Liver (tissue), 9 donors: ENCODE data around the gene ATP2B2. TPM values are rescaled to one million over a fixed set of nuclear protein-coding genes. Genes with fewer than 3 reads are reported as not detected.

Source experiments
- DNase-seq: peaks from one replicate; pipeline ENCODE4 v3.0.0-alpha.2; 2017; ENCODE audit warnings: low spot score
- H3K27ac ChIP-seq, 2 donors: one replicate each; pipeline ENCODE4 v1.7.0; 2013; ENCODE audit warnings: inconsistent platforms in 2 of 2, low read length in 2 of 2, control low read depth in 1 of 2, low read depth in 1 of 2, mild to moderate bottlenecking in 1 of 2
- H3K27me3 ChIP-seq, 4 donors: one replicate each; pipeline versions ENCODE4 v1.6.1 to v1.7.0; 2013; ENCODE audit warnings: low read length in 3 of 4, inconsistent platforms in 1 of 4, mild to moderate bottlenecking in 1 of 4, moderate library complexity in 1 of 4; ENCODE audit not compliant: control insufficient read depth in 4 of 4, insufficient read depth in 4 of 4
- H3K36me3 ChIP-seq, 4 donors: one replicate each; pipeline versions ENCODE4 v1.6.1 to v1.7.0; 2013; ENCODE audit warnings: low read length in 3 of 4, mild to moderate bottlenecking in 3 of 4, low read depth in 1 of 4, moderate library complexity in 1 of 4; ENCODE audit not compliant: control insufficient read depth in 4 of 4, insufficient read depth in 3 of 4
- H3K4me1 ChIP-seq, 4 donors: one replicate each; pipeline versions ENCODE4 v1.6.1 to v1.7.0; 2013; ENCODE audit warnings: low read length in 3 of 4, mild to moderate bottlenecking in 3 of 4, moderate library complexity in 1 of 4; ENCODE audit not compliant: control insufficient read depth in 4 of 4, insufficient read depth in 4 of 4
- H3K4me3 ChIP-seq, 3 donors: one replicate each; pipeline versions ENCODE4 v1.6.1 to v1.7.0; 2013; ENCODE audit warnings: low read length in 3 of 3, control low read depth in 1 of 3, low read depth in 1 of 3, mild to moderate bottlenecking in 1 of 3
- H3K9ac ChIP-seq, 2 donors: one replicate each; pipeline ENCODE4 v1.7.0; 2013; ENCODE audit warnings: low read length in 2 of 2, mild to moderate bottlenecking in 2 of 2, moderate library complexity in 2 of 2, control low read depth in 1 of 2, low read depth in 1 of 2
- H3K9me3 ChIP-seq, 4 donors: one replicate each; pipeline versions ENCODE4 v1.6.1 to v1.7.0; 2013; ENCODE audit warnings: low read length in 3 of 4; ENCODE audit not compliant: control insufficient read depth in 4 of 4
- ATF3 ChIP-seq: IDR thresholded peaks from 2 replicates; pipeline ENCODE4 v1.6.1; 2016; ENCODE audit warnings: antibody characterized with exemption
- CTCF ChIP-seq: fragments of 150-350 bp; IDR thresholded peaks from 2 replicates; pipeline ENCODE4 v1.5.1; 2017; ENCODE audit warnings: improper control_type of control experiment, low read depth, low read length; ENCODE audit not compliant: missing input control
- EGR1 ChIP-seq, 2 donors: IDR thresholded peaks; 2 replicates each; pipeline ENCODE4 v1.6.1; 2016 to 2018; ENCODE audit warnings: antibody characterized with exemption in 2 of 2, low read depth in 2 of 2
- FOXA1 ChIP-seq: IDR thresholded peaks from 2 replicates; pipeline ENCODE4 v1.6.1; 2016; ENCODE audit warnings: antibody characterized with exemption
- FOXA2 ChIP-seq: IDR thresholded peaks from 2 replicates; pipeline ENCODE4 v1.6.1; 2016; ENCODE audit warnings: antibody characterized with exemption
- GABPA ChIP-seq, 2 donors: IDR thresholded peaks in 1 of 2; conservative IDR thresholded peaks in 1 of 2; 2 replicates each; pipeline ENCODE4 v1.6.1; 2016; ENCODE audit warnings: antibody characterized with exemption in 2 of 2, mild to moderate bottlenecking in 1 of 2, moderate library complexity in 1 of 2
- HNF4A ChIP-seq, 2 donors: conservative IDR thresholded peaks; 2 replicates each; pipeline ENCODE4 v1.6.1; 2016; ENCODE audit warnings: antibody characterized with exemption in 2 of 2, mild to moderate bottlenecking in 2 of 2
- HNF4G ChIP-seq: IDR thresholded peaks from 2 replicates; pipeline ENCODE4 v1.6.1; 2016; ENCODE audit warnings: antibody characterized with exemption
- JUND ChIP-seq, 2 donors: IDR thresholded peaks; 2 replicates each; pipeline ENCODE4 v1.6.1; 2016; ENCODE audit warnings: antibody characterized with exemption in 2 of 2
- NR2F2 ChIP-seq: IDR thresholded peaks from 2 replicates; pipeline ENCODE4 v1.6.1; 2016; ENCODE audit warnings: antibody characterized with exemption
- RAD21 ChIP-seq, 2 donors: IDR thresholded peaks; 2 replicates each; pipeline ENCODE4 v1.6.1; 2016; ENCODE audit warnings: antibody characterized with exemption in 2 of 2, mild to moderate bottlenecking in 2 of 2
- REST ChIP-seq: IDR thresholded peaks from 2 replicates; pipeline ENCODE4 v1.6.1; 2016; ENCODE audit warnings: antibody characterized with exemption, mild to moderate bottlenecking
- RXRA ChIP-seq, 2 donors: IDR thresholded peaks; 2 replicates each; pipeline ENCODE4 v1.6.1; 2017 to 2018; ENCODE audit warnings: antibody characterized with exemption in 2 of 2, mild to moderate bottlenecking in 1 of 2
- SP1 ChIP-seq: IDR thresholded peaks from 2 replicates; pipeline ENCODE4 v1.6.1; 2018; ENCODE audit warnings: antibody characterized with exemption, mild to moderate bottlenecking
- TAF1 ChIP-seq: conservative IDR thresholded peaks from 2 replicates; pipeline ENCODE4 v1.6.1; 2016; ENCODE audit warnings: antibody characterized with exemption, mild to moderate bottlenecking
- YY1 ChIP-seq: IDR thresholded peaks from 2 replicates; pipeline ENCODE4 v1.6.1; 2016; ENCODE audit warnings: antibody characterized with exemption, mild to moderate bottlenecking
- WGBS: extraction: QIAGEN DNeasy Blood & Tissue Kit; methylation state at CpG from one replicate; pipeline ENCODE4 v1.1.7; 2013; 5-methylcytosine and 5-hydroxymethylcytosine counted together
- polyA plus RNA-seq, 2 donors: library from polyadenylated mRNA; stranded (reverse) in 1 of 2; unstranded in 1 of 2; fragments of 200-250 nt in 1 of 2; fragments of >200 nt in 1 of 2; fragmentation: Nextera tagmentation in 1 of 2; extraction: Ambion mirVana in 1 of 2; gene quantifications; one replicate each; pipeline versions ENCODE4 v1.2.1 to v1.2.3, GENCODE V29; 2013 to 2015
- total RNA-seq, 2 donors: library from RNA; depleted of rRNA; stranded (reverse); fragments of >200 nt; gene quantifications; one replicate each; pipeline ENCODE4 v1.2.3, GENCODE V29; 2014
- TF ChIP-seq, protein P1 (sequence below): IDR thresholded peaks from 2 replicates; pipeline ENCODE4 v1.6.1; 2016; ENCODE audit warnings: antibody characterized with exemption
- TF ChIP-seq, protein P2 (sequence below): IDR thresholded peaks from 2 replicates; pipeline ENCODE4 v1.6.1; 2016; ENCODE audit warnings: antibody characterized with exemption
- donor health status: healthy.
- donor health status: healthy.
- donor health status: healthy.
- donor health status: healthy.
- donor health status: healthy.

Gene ATP2B2
- total and polyA plus RNA-seq, 4 donors = 10.4 to 27.8 (median 20.7) TPM

GRCh38 chr3:10306156-10306555, 199.2 kb downstream of the ATP2B2 start:
- TF ChIP-seq EGR1 (IDR thresholded peaks at IDR 0.05; ENCODE audit: low read depth in 2 of 2) = no peak
- TF ChIP-seq JUND (IDR thresholded peaks at IDR 0.05) = no peak
- no peak for TF ChIP-seq FOXA1
- TF ChIP-seq GABPA (IDR thresholded peaks at IDR 0.05 in 1 of 2, conservative IDR thresholded peaks at IDR 0.05 in 1 of 2) = no peak
- TF ChIP-seq, protein P1, sequence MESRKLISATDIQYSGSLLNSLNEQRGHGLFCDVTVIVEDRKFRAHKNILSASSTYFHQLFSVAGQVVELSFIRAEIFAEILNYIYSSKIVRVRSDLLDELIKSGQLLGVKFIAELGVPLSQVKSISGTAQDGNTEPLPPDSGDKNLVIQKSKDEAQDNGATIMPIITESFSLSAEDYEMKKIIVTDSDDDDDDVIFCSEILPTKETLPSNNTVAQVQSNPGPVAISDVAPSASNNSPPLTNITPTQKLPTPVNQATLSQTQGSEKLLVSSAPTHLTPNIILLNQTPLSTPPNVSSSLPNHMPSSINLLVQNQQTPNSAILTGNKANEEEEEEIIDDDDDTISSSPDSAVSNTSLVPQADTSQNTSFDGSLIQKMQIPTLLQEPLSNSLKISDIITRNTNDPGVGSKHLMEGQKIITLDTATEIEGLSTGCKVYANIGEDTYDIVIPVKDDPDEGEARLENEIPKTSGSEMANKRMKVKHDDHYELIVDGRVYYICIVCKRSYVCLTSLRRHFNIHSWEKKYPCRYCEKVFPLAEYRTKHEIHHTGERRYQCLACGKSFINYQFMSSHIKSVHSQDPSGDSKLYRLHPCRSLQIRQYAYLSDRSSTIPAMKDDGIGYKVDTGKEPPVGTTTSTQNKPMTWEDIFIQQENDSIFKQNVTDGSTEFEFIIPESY = no peak
- TF ChIP-seq RAD21 (IDR thresholded peaks at IDR 0.05) = no peak
- TF ChIP-seq CTCF = no peak
- no peak for TF ChIP-seq TAF1
- no peak for DNase-seq
- peaks cover 8 to 73% (median 63%) of the 10 kb centered on the region in 4 donors for H3K36me3 ChIP-seq
- no peak overlapping the region for H3K4me3 ChIP-seq
- H3K9me3 ChIP-seq = no peaks in the 10 kb centered on the region
- no peaks in the 10 kb centered on the region for H3K4me1 ChIP-seq
- H3K27ac ChIP-seq = no peak overlapping the region
- no peak overlapping the region for H3K9ac ChIP-seq
- H3K27me3 ChIP-seq = no peaks in the 10 kb centered on the region
- WGBS = 96% methylated on average over 3 of the region's 3 CpGs

GRCh38 chr3:10305331-10305902, 200.0 kb downstream of the ATP2B2 start:
- H3K36me3 ChIP-seq = peaks cover 8 to 73% (median 63%) of the 10 kb centered on the region in 4 donors
- no peak overlapping the region for H3K9ac ChIP-seq
- WGBS = 97% methylated on average over 4 of the region's 4 CpGs
- H3K4me3 ChIP-seq = no peak overlapping the region
- no peak for DNase-seq
- H3K27me3 ChIP-seq = no peaks in the 10 kb centered on the region
- H3K9me3 ChIP-seq = no peaks in the 10 kb centered on the region
- no peak overlapping the region for H3K27ac ChIP-seq
- TF ChIP-seq, protein P1 = no peak
- TF ChIP-seq, protein P2, sequence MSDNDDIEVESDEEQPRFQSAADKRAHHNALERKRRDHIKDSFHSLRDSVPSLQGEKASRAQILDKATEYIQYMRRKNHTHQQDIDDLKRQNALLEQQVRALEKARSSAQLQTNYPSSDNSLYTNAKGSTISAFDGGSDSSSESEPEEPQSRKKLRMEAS = no peak
- no peak for TF ChIP-seq FOXA1
- TF ChIP-seq CTCF = no peak
- no peak for TF ChIP-seq RXRA (IDR thresholded peaks at IDR 0.05)
- no peak for TF ChIP-seq NR2F2
- no peak for TF ChIP-seq GABPA (IDR thresholded peaks at IDR 0.05 in 1 of 2, conservative IDR thresholded peaks at IDR 0.05 in 1 of 2)
- no peak for TF ChIP-seq ATF3
- no peak for TF ChIP-seq TAF1
- no peak for TF ChIP-seq HNF4G
- no peak for TF ChIP-seq SP1
- no peak for TF ChIP-seq RAD21 (IDR thresholded peaks at IDR 0.05)
- no peak for TF ChIP-seq HNF4A (conservative IDR thresholded peaks at IDR 0.05)
- TF ChIP-seq EGR1 (IDR thresholded peaks at IDR 0.05; ENCODE audit: low read depth in 2 of 2) = no peak
- TF ChIP-seq YY1 = no peak
- TF ChIP-seq JUND (IDR thresholded peaks at IDR 0.05) = no peak
- TF ChIP-seq FOXA2 = no peak
- TF ChIP-seq REST = no peak
- H3K4me1 ChIP-seq = no peaks in the 10 kb centered on the region
